PC-9 (cell line): ENCODE measurements around the gene BMP4.

ENCODE experiments used
- EZH2 ChIP-seq: fragments of 200-600 bp; sonication (generic); IDR thresholded peaks from 2 replicates; pipeline ENCODE4 v1.8.0; 2017; ENCODE audit warnings: antibody characterized with exemption, low read depth
- TF ChIP-seq, protein P1 (sequence below): fragments of 200-600 bp; sonication (generic); conservative IDR thresholded peaks from 2 replicates; pipeline ENCODE4 v1.6.1; 2017; ENCODE audit warnings: mixed run types, antibody characterized with exemption, mild to moderate bottlenecking, moderate library complexity

DNA sequence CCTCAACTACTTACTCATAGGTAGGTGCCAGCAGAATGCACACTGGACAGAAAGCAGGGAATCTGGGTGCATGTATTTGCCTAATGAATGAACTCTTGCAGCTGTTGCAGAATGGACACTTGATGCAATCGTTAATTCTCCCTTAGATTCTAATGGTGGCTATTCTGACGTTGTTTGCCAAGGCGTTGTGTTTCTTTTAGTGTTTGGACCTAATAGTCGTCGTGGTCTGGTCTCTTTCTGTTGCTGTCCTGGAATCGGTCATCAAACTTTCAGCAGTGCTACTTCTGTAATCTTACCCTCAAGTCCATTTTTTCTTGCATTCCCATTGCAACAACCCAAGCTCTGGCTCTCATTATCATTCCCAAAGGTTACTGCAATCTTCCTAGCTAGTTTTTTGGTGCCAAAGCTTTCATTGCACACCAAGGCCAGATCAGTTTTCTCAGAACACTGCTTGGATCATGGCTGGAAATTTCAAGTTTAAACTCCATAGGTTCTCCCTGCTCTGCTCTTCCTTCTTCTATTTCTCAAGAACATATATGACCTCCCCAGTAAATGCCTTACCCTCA, 31.3 kb downstream of the BMP4 start:
- TF ChIP-seq, protein P1, sequence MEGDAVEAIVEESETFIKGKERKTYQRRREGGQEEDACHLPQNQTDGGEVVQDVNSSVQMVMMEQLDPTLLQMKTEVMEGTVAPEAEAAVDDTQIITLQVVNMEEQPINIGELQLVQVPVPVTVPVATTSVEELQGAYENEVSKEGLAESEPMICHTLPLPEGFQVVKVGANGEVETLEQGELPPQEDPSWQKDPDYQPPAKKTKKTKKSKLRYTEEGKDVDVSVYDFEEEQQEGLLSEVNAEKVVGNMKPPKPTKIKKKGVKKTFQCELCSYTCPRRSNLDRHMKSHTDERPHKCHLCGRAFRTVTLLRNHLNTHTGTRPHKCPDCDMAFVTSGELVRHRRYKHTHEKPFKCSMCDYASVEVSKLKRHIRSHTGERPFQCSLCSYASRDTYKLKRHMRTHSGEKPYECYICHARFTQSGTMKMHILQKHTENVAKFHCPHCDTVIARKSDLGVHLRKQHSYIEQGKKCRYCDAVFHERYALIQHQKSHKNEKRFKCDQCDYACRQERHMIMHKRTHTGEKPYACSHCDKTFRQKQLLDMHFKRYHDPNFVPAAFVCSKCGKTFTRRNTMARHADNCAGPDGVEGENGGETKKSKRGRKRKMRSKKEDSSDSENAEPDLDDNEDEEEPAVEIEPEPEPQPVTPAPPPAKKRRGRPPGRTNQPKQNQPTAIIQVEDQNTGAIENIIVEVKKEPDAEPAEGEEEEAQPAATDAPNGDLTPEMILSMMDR: no peak
- no peak for TF ChIP-seq EZH2
